GM12891 (cell line): ENCODE results near the gene AADACL4.

ENCODE experiments used
- DNase-seq: peaks from one replicate; pipeline ENCODE4 v3.0.0; 2011; ENCODE audit warnings: low spot score; ENCODE audit not compliant: insufficient read length
- FAIRE-seq: peaks from 2 replicates; lab custom pipeline; 2011; peaks lifted over from hg19 to GRCh38; lab: Jason Lieb, UNC
- PAX5 ChIP-seq: IDR thresholded peaks from 2 replicates; pipeline ENCODE4 v1.6.1; 2011; ENCODE audit warnings: low read length, moderate library complexity, mild to moderate bottlenecking; ENCODE audit not compliant: insufficient read depth, severe bottlenecking
- POLR2A ChIP-seq: IDR thresholded peaks from 2 replicates; pipeline ENCODE4 v1.6.1; 2011; ENCODE audit warnings: low read depth, low read length, control low read depth
- POLR2AphosphoS5 ChIP-seq: IDR thresholded peaks from 2 replicates; pipeline ENCODE4 v1.6.1; 2011; ENCODE audit warnings: low read depth, low read length, control low read depth
- POU2F2 ChIP-seq: IDR thresholded peaks from 2 replicates; pipeline ENCODE4 v1.6.1; 2011; ENCODE audit warnings: low read depth, mild to moderate bottlenecking, control low read depth, low read length, moderate library complexity
- SPI1 ChIP-seq: IDR thresholded peaks from 2 replicates; pipeline ENCODE4 v1.6.1; 2011; ENCODE audit warnings: low read depth, low read length, control low read depth
- TAF1 ChIP-seq: IDR thresholded peaks from 2 replicates; pipeline ENCODE4 v1.6.1; 2011; ENCODE audit warnings: low read depth, low read length, control low read depth

AADACL4 gene

GRCh38 chr1:12600880-12601633 is 42.8 kb upstream of the AADACL4 start:
- peak; percentile 40 for DNase-seq
- FAIRE-seq: no peak
- no peak for TF ChIP-seq POLR2AphosphoS5
- no peak for TF ChIP-seq SPI1
- no peak for TF ChIP-seq PAX5
- no peak for TF ChIP-seq POU2F2
- no peak for TF ChIP-seq POLR2A
- TF ChIP-seq TAF1: no peak

DNA sequence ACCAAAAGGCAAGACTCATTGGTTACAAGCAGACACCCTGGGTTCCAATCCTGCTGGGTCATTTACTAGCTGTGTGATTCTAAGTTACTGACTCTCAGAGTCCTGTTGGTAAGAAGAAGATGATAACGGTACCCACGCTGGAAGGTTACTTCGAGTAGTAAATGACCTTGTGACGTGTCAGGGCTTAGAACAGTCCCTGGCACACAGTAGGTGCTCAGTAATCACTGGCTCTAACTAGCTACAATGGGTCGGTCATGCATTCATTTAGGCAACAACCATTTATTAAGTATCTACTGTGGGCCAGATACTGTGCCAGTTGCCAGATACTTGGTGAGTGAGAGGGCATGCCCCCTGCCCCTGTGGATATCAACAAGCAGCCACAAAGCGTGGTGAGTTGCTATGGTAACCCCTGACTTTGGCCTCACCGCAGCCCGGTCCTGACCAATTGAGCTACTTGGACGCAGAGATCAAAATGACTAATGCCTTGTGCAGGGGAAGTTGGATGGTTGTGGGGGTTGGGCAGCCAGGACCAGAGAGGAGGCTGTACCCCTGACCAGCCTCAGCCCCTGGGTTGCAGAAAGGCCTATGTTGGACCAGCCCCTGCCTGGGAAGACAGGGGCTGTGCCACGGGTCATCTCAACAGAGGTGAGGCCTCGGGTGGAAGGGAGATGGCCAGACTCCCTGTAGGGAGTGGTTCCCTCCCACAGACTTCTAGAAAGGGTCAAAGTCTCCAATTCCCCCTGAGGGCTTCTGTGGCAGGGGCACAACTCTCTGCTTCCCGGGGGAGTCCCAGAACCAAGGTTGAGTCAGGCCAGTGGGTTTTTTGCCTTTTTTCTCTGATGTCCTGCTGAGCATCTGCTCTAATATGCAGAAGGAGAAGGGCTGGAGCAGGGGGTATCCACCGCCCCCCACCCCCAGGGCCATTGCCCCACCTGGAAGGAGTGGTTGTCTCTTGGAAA is 41.9 kb upstream of the AADACL4 start:
- no peak for TF ChIP-seq SPI1
- TF ChIP-seq POLR2A: no peak
- no peak for TF ChIP-seq PAX5
- no peak for TF ChIP-seq TAF1
- no peak for TF ChIP-seq POLR2AphosphoS5
- TF ChIP-seq POU2F2: no peak
- DNase-seq (no peak), FAIRE-seq (no peak)

DNA sequence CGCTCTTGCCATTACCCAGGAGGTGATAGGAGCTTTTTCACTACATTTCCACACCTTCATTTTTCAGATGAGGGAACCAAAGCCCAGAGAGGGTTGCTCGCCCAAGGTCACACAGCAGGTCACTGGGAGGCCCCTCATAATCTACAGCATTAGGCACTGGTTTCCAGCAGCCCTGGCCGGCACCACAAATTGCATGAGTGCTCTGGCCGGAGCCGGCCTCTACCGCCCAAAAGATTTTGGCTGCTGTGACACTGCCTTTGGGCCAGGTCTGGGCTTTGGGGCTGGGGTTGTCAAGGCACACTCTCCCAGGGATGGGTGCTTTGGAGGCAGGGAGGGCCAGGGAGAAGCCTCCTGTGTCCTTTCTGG is 41.2 kb upstream of the AADACL4 start:
- DNase-seq (no peak), FAIRE-seq (no peak)
- TF ChIP-seq SPI1 (no peak), PAX5 (no peak), POLR2AphosphoS5 (no peak), TAF1 (no peak), POLR2A (no peak), POU2F2 (no peak)

DNA sequence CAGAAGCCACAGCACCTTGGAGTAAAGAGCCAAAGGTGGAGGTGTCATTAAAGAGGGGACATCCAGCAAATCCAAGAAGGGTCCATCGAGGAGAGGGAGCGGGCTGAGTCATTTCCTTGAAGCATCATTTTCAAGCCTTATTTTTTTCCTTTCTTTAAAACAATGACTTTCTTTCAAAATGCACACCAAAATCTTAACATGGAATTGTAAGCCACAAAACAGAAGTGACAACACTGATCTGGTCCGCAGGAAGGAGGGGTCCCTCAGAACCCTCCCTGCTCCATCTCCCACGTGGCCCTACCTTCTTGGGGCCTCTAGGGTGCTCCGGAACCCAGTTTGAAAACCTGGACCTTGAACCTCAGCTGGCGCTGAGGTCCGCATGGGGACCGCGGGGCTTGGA is 40.7 kb upstream of the AADACL4 start:
- no peak for FAIRE-seq
- no peak for TF ChIP-seq POU2F2
- TF ChIP-seq POLR2AphosphoS5: no peak
- no peak for TF ChIP-seq SPI1
- TF ChIP-seq POLR2A: no peak
- TF ChIP-seq PAX5: no peak
- no peak for DNase-seq

GRCh38 chr1:12604114-12604874 is 39.6 kb upstream of the AADACL4 start:
- no peak for DNase-seq
- no peak for FAIRE-seq
- TF ChIP-seq PAX5 (no peak), SPI1 (no peak), POLR2AphosphoS5 (no peak), POU2F2 (no peak)

GRCh38 chr1:12604986-12605385 is 38.9 kb upstream of the AADACL4 start:
- TF ChIP-seq POU2F2 (no peak), TAF1 (no peak), POLR2A (no peak), SPI1 (no peak), POLR2AphosphoS5 (no peak), PAX5 (no peak)
- DNase-seq: no peak
- FAIRE-seq: no peak

GRCh38 chr1:12607263-12607662 is 36.6 kb upstream of the AADACL4 start:
- FAIRE-seq: no peak
- DNase-seq: no peak
- TF ChIP-seq POLR2A: no peak
- no peak for TF ChIP-seq PAX5
- no peak for TF ChIP-seq TAF1
- no peak for TF ChIP-seq POLR2AphosphoS5
- TF ChIP-seq SPI1: no peak
- TF ChIP-seq POU2F2: no peak

- FAIRE-seq (no peak), DNase-seq (no peak)
- TF ChIP-seq PAX5 (no peak), TAF1 (no peak), POLR2AphosphoS5 (no peak), POU2F2 (no peak), POLR2A (no peak), SPI1 (no peak)
Measured at GRCh38 chr1:12608311-12608957, 35.5 kb upstream of the AADACL4 start.
